Stomach (tissue), 9 donors: ENCODE results near the gene MYO3B. TPM values are rescaled to one million over a fixed set of nuclear protein-coding genes. Genes with fewer than 3 reads are reported as not detected.
"Not testable (repeated sequence)": the region's sequence is repeated elsewhere in the genome, so short reads cannot be mapped to it uniquely, and the experiment has no call there.

Experiments
- DNase-seq, 2 donors: peaks; one replicate each; pipeline versions ENCODE4 v3.0.0 to v3.0.0-alpha.2; 2013 to 2019
- H3K27ac ChIP-seq, 5 donors: fragments of 200-600 bp in 4 of 5; sonication (generic) in 4 of 5; one replicate each; pipeline ENCODE4 v1.5.1; 2013 to 2019; ENCODE audit warnings: mild to moderate bottlenecking in 1 of 5, moderate library complexity in 1 of 5
- H3K27me3 ChIP-seq, 3 donors: fragments of 200-600 bp; sonication (generic); one replicate each; pipeline ENCODE4 v1.5.1; 2017 to 2019; ENCODE audit warnings: mixed run types in 1 of 3
- H3K36me3 ChIP-seq, 4 donors: fragments of 200-600 bp; sonication (generic); 1 replicate in 3 of 4; 2 replicates in 1 of 4; pipeline ENCODE4 v1.5.1; 2016 to 2019
- H3K4me1 ChIP-seq, 4 donors: fragments of 200-600 bp; sonication (generic); one replicate each; pipeline ENCODE4 v1.5.1; 2016 to 2019
- H3K4me3 ChIP-seq, 4 donors: fragments of 200-600 bp; sonication (generic) in 3 of 4; one replicate each; pipeline ENCODE4 v1.5.1; 2016 to 2019; ENCODE audit warnings: mild to moderate bottlenecking in 1 of 4
- H3K9me3 ChIP-seq, 4 donors: fragments of 200-600 bp; sonication (generic); one replicate each; pipeline ENCODE4 v1.5.1; 2016 to 2019
- CTCF ChIP-seq, 7 experiments: fragments of 450-650 bp in 4 of 7; fragments of 200-600 bp in 3 of 7; sonication (generic) in 3 of 7; IDR thresholded peaks; one replicate each; pipeline ENCODE4 v1.5.1; 2016 to 2019; ENCODE audit warnings: antibody characterized with exemption in 7 of 7, control low read depth in 2 of 7, mild to moderate bottlenecking in 1 of 7
- EP300 ChIP-seq: sonication (generic); formaldehyde crosslinking; IDR thresholded peaks from one replicate; pipeline ENCODE4 v1.6.1; 2017; ENCODE audit warnings: antibody characterized with exemption
- POLR2A ChIP-seq, 4 donors: fragments of 450-650 bp; IDR thresholded peaks; one replicate each; pipeline ENCODE4 v1.6.1; 2016; ENCODE audit warnings: antibody characterized with exemption in 4 of 4, control low read depth in 2 of 4, mild to moderate bottlenecking in 1 of 4, moderate library complexity in 1 of 4
- POLR2AphosphoS5 ChIP-seq, 3 donors: sonication (generic); formaldehyde crosslinking; IDR thresholded peaks; one replicate each; pipeline ENCODE4 v1.6.1; 2016; ENCODE audit warnings: antibody characterized with exemption in 3 of 3
- WGBS, 5 donors: extraction: QIAGEN DNeasy Blood & Tissue Kit in 3 of 5; methylation state at CpG; one replicate each; pipeline versions ENCODE4 v1.1.5 to v1.1.7; 2013 to 2018; 5-methylcytosine and 5-hydroxymethylcytosine counted together
- intact Hi-C: fragments of 100-400 bp; cut with DNase I; formaldehyde crosslinking; loops from one replicate; pipeline ENCODE4 v1.15.1; 2023; ENCODE audit warnings: low total_unique reads
- polyA plus RNA-seq, 3 donors: library from polyadenylated mRNA; stranded (reverse); fragments of 200-250 nt; gene quantifications; one replicate each; pipeline ENCODE4 v1.2.3, GENCODE V29; 2013
- total RNA-seq, 5 donors: library from RNA; depleted of rRNA; stranded (reverse); fragments of >200 nt; gene quantifications; one replicate each; pipeline versions ENCODE4 v1.1.0 to v1.2.3, GENCODE V29; 2014 to 2016
- donor health status: healthy with polysubstance abuse.
- donor health status: Bipolar disorder and iron deficiency.
- donor health status: healthy.

Gene MYO3B
- total and polyA plus RNA-seq, 8 donors: 0.05 to 0.37 TPM; not detected in 6

- peak in 1 of 2 donors; percentile 12 for DNase-seq
- 45 to 67% (median 56%) methylated on average over 2 of the region's 2 CpGs for WGBS, 5 donors
- H3K27ac ChIP-seq: no peak overlapping the region
These were observed 247.4 kb downstream of the MYO3B start for GRCh38 chr2:170425281-170425751.

GRCh38 chr2:170428868-170429267, 250.9 kb downstream of the MYO3B start:
- 36 to 63% (median 56%) methylated on average over 2 of the region's 2 CpGs for WGBS, 5 donors
- Histone ChIP-seq H3K9me3 (no peaks in the 10 kb centered on the region), H3K27ac (no peak overlapping the region), H3K4me1 (peaks cover 0 to 6% (median 0%) of the 10 kb centered on the region in 4 donors), H3K4me3 (no peak overlapping the region), H3K36me3 (no peaks in the 10 kb centered on the region), H3K27me3 (no peaks in the 10 kb centered on the region)
- no peak for TF ChIP-seq EP300
- TF ChIP-seq CTCF (IDR thresholded peaks at IDR 0.05): no peak
- intact Hi-C loops: no loop called here
- DNase-seq: no peak

More at GRCh38 chr2:170425281-170425751, 247.4 kb downstream of the MYO3B start:
- TF ChIP-seq POLR2AphosphoS5 (IDR thresholded peaks at IDR 0.05) (peak in 2 of 3 donors; percentile 13 to 37), CTCF (IDR thresholded peaks at IDR 0.05) (no peak), EP300 (no peak), POLR2A (IDR thresholded peaks at IDR 0.05) (no peak)
- peaks cover 0 to 6% (median 0%) of the 10 kb centered on the region in 4 donors for H3K4me1 ChIP-seq
- H3K4me3 ChIP-seq: no peak overlapping the region
- intact Hi-C loops: no loop called here
- no peaks in the 10 kb centered on the region for H3K9me3 ChIP-seq
- no peaks in the 10 kb centered on the region for H3K27me3 ChIP-seq
- no peaks in the 10 kb centered on the region for H3K36me3 ChIP-seq

GRCh38 chr2:170432823-170433222, 254.9 kb downstream of the MYO3B start:
- H3K27me3 ChIP-seq: no peaks in the 10 kb centered on the region
- no peak for TF ChIP-seq POLR2AphosphoS5 (IDR thresholded peaks at IDR 0.05)
- TF ChIP-seq CTCF (IDR thresholded peaks at IDR 0.05): no peak
- TF ChIP-seq EP300: no peak
- no peak for TF ChIP-seq POLR2A (IDR thresholded peaks at IDR 0.05)
- H3K27ac ChIP-seq: no peak overlapping the region
- intact Hi-C loops: no loop called here
- no peaks in the 10 kb centered on the region for H3K36me3 ChIP-seq
- 88 to 100% (median 93%) methylated on average over 3 to 4 of the region's 4 CpGs for WGBS, 5 donors
- no peak overlapping the region for H3K4me3 ChIP-seq
- DNase-seq: no peak
- H3K4me1 ChIP-seq: no peaks in the 10 kb centered on the region
- H3K9me3 ChIP-seq: no peaks in the 10 kb centered on the region

- no peak overlapping the region for H3K27ac ChIP-seq
- intact Hi-C loops: no loop called here
- H3K4me1 ChIP-seq: no peaks in the 10 kb centered on the region
- DNase-seq: no peak
- TF ChIP-seq CTCF (IDR thresholded peaks at IDR 0.05) (no peak), POLR2AphosphoS5 (IDR thresholded peaks at IDR 0.05) (no peak), POLR2A (IDR thresholded peaks at IDR 0.05) (no peak), EP300 (no peak)
- H3K36me3 ChIP-seq: no peaks in the 10 kb centered on the region
- no peak overlapping the region for H3K4me3 ChIP-seq
- H3K27me3 ChIP-seq: no peaks in the 10 kb centered on the region
- no peaks in the 10 kb centered on the region for H3K9me3 ChIP-seq
- WGBS, 5 donors: 82 to 91% (median 88%) methylated on average over 2 of the region's 2 CpGs
These were observed 255.5 kb downstream of the MYO3B start for GRCh38 chr2:170433448-170433847.

- DNase-seq, intact Hi-C loops, H3K27me3 ChIP-seq, H3K9me3 ChIP-seq, H3K36me3 ChIP-seq, H3K4me3 ChIP-seq, H3K4me1 ChIP-seq, H3K27ac ChIP-seq: not testable (repeated sequence)
- 85 to 93% (median 89%) methylated on average over 5 of the region's 5 CpGs for WGBS, 5 donors
These were observed 256.4 kb downstream of the MYO3B start for GRCh38 chr2:170434396-170434795.
